GM12878 (cell line): ENCODE measurements around the gene COL19A1. TPM values are rescaled to one million over a fixed set of nuclear protein-coding genes. Genes with fewer than 3 reads are reported as not detected.

ENCODE experiments used
- ATAC-seq: fragments of 200-7000 bp; cut with Tn5 transposase; 3 replicates; pipeline ENCODE4 v1.9.1; 2020; ENCODE audit warnings: mild to moderate bottlenecking, moderate library complexity
- BruUV-seq: library from RNA; stranded (reverse); fragments of 400-500 nt; replicated peaks from 2 replicates; lab custom pipeline; 2021; lab: Mats Ljungman, UMichigan
- CTCF ChIA-PET: fragments of 300-600 bp; sonication (Branson Sonifier 250); formaldehyde crosslinking; extraction: SDS; loops from one replicate; lab custom pipeline; 2021; ENCODE audit warnings: inconsistent platforms; lab: Yijun Ruan, JAX
- POLR2A ChIA-PET: fragments of 350-600 bp; formaldehyde crosslinking; extraction: SDS; loops from one replicate; lab custom pipeline; 2021; ENCODE audit warnings: inconsistent platforms; lab: Charles Lee
- RAD21 ChIA-PET: fragments of 300-600 bp; sonication (Branson Sonifier 250); formaldehyde crosslinking; loops from one replicate; lab custom pipeline; 2023; ENCODE audit warnings: antibody characterized with exemption; ENCODE audit not compliant: unreplicated experiment; lab: Charles Lee
- SMC1A ChIA-PET: fragments of 300-600 bp; sonication (Branson Sonifier 250); formaldehyde crosslinking; loops from one replicate; lab custom pipeline; 2023; ENCODE audit not compliant: unreplicated experiment, uncharacterized antibody; lab: Charles Lee
- DNase-seq: peaks from one replicate; pipeline ENCODE4 v3.0.0-alpha.2; 2011; ENCODE audit warnings: low read depth, low spot score
- FAIRE-seq: peaks from 3 replicates; lab custom pipeline; 2011; peaks lifted over from hg19 to GRCh38; lab: Jason Lieb, UNC
- H2AFZ ChIP-seq: 2 replicates; pipeline ENCODE4 v1.6.0; 2011; ENCODE audit warnings: low read depth, low read length, control low read depth; ENCODE audit not compliant: control insufficient read depth
- H3K27ac ChIP-seq: 2 replicates; pipeline ENCODE4 v1.5.1; 2011; ENCODE audit warnings: control low read depth; ENCODE audit not compliant: control insufficient read depth, insufficient read depth
- H3K27me3 ChIP-seq, 2 experiments: replicated peaks in 1 of 2; 2 replicates each; pipeline versions ENCODE4 v1.6.0 to v1.6.1; 2011; ENCODE audit warnings: low read length in 1 of 2; ENCODE audit not compliant: control insufficient read depth in 2 of 2, insufficient read depth in 2 of 2
- H3K36me3 ChIP-seq, 2 experiments: 2 replicates each; pipeline ENCODE4 v1.5.1; 2011; ENCODE audit warnings: low read length in 1 of 2; ENCODE audit not compliant: control insufficient read depth in 2 of 2, insufficient read depth in 2 of 2
- H3K4me1 ChIP-seq: 2 replicates; pipeline ENCODE4 v1.6.1; 2011; ENCODE audit warnings: mild to moderate bottlenecking, low read length, moderate library complexity, mixed read lengths; ENCODE audit not compliant: control insufficient read depth, insufficient read depth
- H3K4me2 ChIP-seq: 2 replicates; pipeline ENCODE4 v1.6.0; 2011; ENCODE audit warnings: control low read depth; ENCODE audit not compliant: control insufficient read depth, insufficient read depth
- H3K4me3 ChIP-seq: fragments of 200-600 bp; sonication (generic); 2 replicates; pipeline ENCODE4 v1.5.1; 2016
- H3K79me2 ChIP-seq: 2 replicates; pipeline ENCODE4 v1.6.0; 2011; ENCODE audit warnings: low read length; ENCODE audit not compliant: control insufficient read depth, insufficient read depth
- H3K9ac ChIP-seq: 2 replicates; pipeline ENCODE4 v1.8.0; 2011; ENCODE audit warnings: low read length, control low read depth, mixed read lengths; ENCODE audit not compliant: control insufficient read depth, insufficient read depth
- H3K9me3 ChIP-seq: replicated peaks from 3 replicates; pipeline ENCODE4 v1.5.1; 2011; ENCODE audit warnings: mild to moderate bottlenecking, low read length; ENCODE audit not compliant: control insufficient read depth, insufficient read depth
- H4K20me1 ChIP-seq: 2 replicates; pipeline ENCODE4 v1.6.0; 2011; ENCODE audit not compliant: control insufficient read depth, insufficient read depth
- CBX3 ChIP-seq: fragments of 200-600 bp; sonication (generic); IDR thresholded peaks from 2 replicates; pipeline ENCODE4 v1.6.1; 2016; ENCODE audit warnings: low read depth, borderline replicate concordance
- CREB1 ChIP-seq: IDR thresholded peaks from 2 replicates; pipeline ENCODE4 v1.6.1; 2012; ENCODE audit warnings: low read depth, mild to moderate bottlenecking, inconsistent platforms
- CREM ChIP-seq: IDR thresholded peaks from 2 replicates; pipeline ENCODE4 v1.6.1; 2014; ENCODE audit warnings: antibody characterized with exemption, low read depth
- EP300 ChIP-seq, 2 experiments: fragments of 150-350 bp in 1 of 2; IDR thresholded peaks; 2 replicates each; pipeline ENCODE4 v1.6.1; 2011 to 2012; ENCODE audit warnings: low read depth in 2 of 2, low read length in 2 of 2, borderline replicate concordance in 1 of 2, improper control_type of control experiment in 1 of 2, inconsistent platforms in 1 of 2; ENCODE audit not compliant: control insufficient read depth in 1 of 2
- IRF4 ChIP-seq: IDR thresholded peaks from 2 replicates; pipeline ENCODE4 v1.6.1; 2011; ENCODE audit warnings: low read depth, low read length
- SIX5 ChIP-seq: IDR thresholded peaks from 2 replicates; pipeline ENCODE4 v1.6.1; 2011; ENCODE audit warnings: mild to moderate bottlenecking, low read depth, low read length, moderate library complexity; ENCODE audit not compliant: severe bottlenecking
- SMAD5 ChIP-seq: IDR thresholded peaks from 2 replicates; pipeline ENCODE4 v1.6.1; 2016; ENCODE audit warnings: antibody characterized with exemption, low read depth
- YY1 ChIP-seq: IDR thresholded peaks from 2 replicates; pipeline ENCODE4 v1.6.1; 2011; ENCODE audit warnings: low read depth, mild to moderate bottlenecking, low read length
- ZNF217 ChIP-seq: fragments of 450-650 bp; IDR thresholded peaks from 2 replicates; pipeline ENCODE4 v1.6.1; 2017; ENCODE audit warnings: antibody characterized with exemption, mild to moderate bottlenecking
- ZNF384 ChIP-seq: IDR thresholded peaks from 2 replicates; pipeline ENCODE4 v1.6.1; 2012; ENCODE audit warnings: low read depth, mild to moderate bottlenecking, low read length, improper control_type of control experiment, borderline replicate concordance
- WGBS: methylation state at CpG from one replicate; pipeline ENCODE4 v1.1.6; 2016; ENCODE audit warnings: low lambda C conversion rate; ENCODE audit not compliant: insufficient replicate concordance, insufficient coverage; ENCODE audit errors: missing lambda C conversion rate; 5-methylcytosine and 5-hydroxymethylcytosine counted together
- in situ Hi-C: fragments of 300-500 bp; cut with MboI; formaldehyde crosslinking; loops from 9 replicates; pipeline ENCODE4 v1.14.3; 2018; ENCODE audit warnings: mixed read lengths
- intact Hi-C: fragments of 100-400 bp; cut with micrococcal nuclease; formaldehyde crosslinking; loops from one replicate; pipeline ENCODE4 v1.14.2; 2022; ENCODE audit not compliant: unreplicated experiment
- polyA plus RNA-seq, 11 experiments: library from polyadenylated mRNA; depleted of rRNA in 4 of 11; unstranded in 6 of 11; stranded (reverse) in 5 of 11; fragments of >200 nt; fragmentation: Nextera tagmentation in 4 of 11; fragmentation: Illumina TruSeq in 1 of 11; extraction: Ambion mirVana in 4 of 11; extraction: Trizol in 1 of 11; gene quantifications; 1 replicate in 1 of 11; 2 replicates in 10 of 11; pipeline versions ENCODE4 v1.2.1 to v1.2.3, GENCODE V29; 2011 to 2016; ENCODE audit warnings: inconsistent platforms in 2 of 11, missing spikeins in 2 of 11, low read depth in 1 of 11
- total RNA-seq, 4 experiments: library from RNA; depleted of rRNA in 3 of 4; stranded (reverse); fragments of >200 nt in 3 of 4; fragmentation: Illumina TruSeq in 1 of 4; extraction: Trizol in 1 of 4; gene quantifications; 2 replicates each; pipeline versions ENCODE4 v1.2.1 to v1.2.3, GENCODE V29; 2013 to 2021
- TF ChIP-seq, protein P1 (sequence below): fragments of 150-350 bp; IDR thresholded peaks from 2 replicates; pipeline ENCODE4 v1.6.1; 2016; ENCODE audit warnings: low read depth, low read length
- TF ChIP-seq, protein P2 (sequence below): fragments of 450-650 bp; IDR thresholded peaks from 2 replicates; pipeline ENCODE4 v1.6.1; 2017; ENCODE audit warnings: borderline replicate concordance
- TF ChIP-seq, protein P3 (sequence below): IDR thresholded peaks from 2 replicates; pipeline ENCODE4 v1.6.1; 2012; ENCODE audit warnings: low read depth, low read length, improper control_type of control experiment
- TF ChIP-seq, protein P4 (sequence below): fragments of 450-650 bp; formaldehyde crosslinking; IDR thresholded peaks from 2 replicates; pipeline ENCODE4 v1.4.0; 2020; ENCODE audit warnings: mild to moderate bottlenecking, moderate library complexity

COL19A1 gene
- total and polyA plus RNA-seq, 10 of the 15 experiments (the other 5 are each of a cell fraction or from before 2014, with no cell fraction given): 1.1 to 13.5 (median 4.1) TPM

DNA sequence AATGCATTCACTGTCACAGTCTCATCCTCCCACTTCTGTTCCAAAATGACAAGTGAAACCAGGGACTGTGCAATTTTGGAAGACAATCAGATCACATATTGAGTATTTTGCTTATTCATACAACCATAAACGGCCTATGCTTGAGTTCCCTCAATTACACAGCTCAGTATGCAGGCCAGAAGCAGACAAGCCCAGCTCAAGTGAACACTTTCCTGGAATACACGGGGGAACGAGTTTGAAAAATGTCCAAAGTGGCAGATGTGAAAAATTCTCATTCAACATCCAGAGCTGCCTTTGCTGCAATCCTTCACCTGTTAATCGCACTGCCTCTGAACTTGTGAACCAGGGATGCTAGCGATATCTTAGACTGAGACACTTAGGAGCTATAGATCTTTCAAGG, 246.4 kb downstream of the COL19A1 start (continued):
- TF ChIP-seq, protein P1, sequence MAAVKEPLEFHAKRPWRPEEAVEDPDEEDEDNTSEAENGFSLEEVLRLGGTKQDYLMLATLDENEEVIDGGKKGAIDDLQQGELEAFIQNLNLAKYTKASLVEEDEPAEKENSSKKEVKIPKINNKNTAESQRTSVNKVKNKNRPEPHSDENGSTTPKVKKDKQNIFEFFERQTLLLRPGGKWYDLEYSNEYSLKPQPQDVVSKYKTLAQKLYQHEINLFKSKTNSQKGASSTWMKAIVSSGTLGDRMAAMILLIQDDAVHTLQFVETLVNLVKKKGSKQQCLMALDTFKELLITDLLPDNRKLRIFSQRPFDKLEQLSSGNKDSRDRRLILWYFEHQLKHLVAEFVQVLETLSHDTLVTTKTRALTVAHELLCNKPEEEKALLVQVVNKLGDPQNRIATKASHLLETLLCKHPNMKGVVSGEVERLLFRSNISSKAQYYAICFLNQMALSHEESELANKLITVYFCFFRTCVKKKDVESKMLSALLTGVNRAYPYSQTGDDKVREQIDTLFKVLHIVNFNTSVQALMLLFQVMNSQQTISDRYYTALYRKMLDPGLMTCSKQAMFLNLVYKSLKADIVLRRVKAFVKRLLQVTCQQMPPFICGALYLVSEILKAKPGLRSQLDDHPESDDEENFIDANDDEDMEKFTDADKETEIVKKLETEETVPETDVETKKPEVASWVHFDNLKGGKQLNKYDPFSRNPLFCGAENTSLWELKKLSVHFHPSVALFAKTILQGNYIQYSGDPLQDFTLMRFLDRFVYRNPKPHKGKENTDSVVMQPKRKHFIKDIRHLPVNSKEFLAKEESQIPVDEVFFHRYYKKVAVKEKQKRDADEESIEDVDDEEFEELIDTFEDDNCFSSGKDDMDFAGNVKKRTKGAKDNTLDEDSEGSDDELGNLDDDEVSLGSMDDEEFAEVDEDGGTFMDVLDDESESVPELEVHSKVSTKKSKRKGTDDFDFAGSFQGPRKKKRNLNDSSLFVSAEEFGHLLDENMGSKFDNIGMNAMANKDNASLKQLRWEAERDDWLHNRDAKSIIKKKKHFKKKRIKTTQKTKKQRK: no peak
- TF ChIP-seq, protein P2, sequence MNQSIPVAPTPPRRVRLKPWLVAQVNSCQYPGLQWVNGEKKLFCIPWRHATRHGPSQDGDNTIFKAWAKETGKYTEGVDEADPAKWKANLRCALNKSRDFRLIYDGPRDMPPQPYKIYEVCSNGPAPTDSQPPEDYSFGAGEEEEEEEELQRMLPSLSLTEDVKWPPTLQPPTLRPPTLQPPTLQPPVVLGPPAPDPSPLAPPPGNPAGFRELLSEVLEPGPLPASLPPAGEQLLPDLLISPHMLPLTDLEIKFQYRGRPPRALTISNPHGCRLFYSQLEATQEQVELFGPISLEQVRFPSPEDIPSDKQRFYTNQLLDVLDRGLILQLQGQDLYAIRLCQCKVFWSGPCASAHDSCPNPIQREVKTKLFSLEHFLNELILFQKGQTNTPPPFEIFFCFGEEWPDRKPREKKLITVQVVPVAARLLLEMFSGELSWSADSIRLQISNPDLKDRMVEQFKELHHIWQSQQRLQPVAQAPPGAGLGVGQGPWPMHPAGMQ: no peak
- TF ChIP-seq CREB1 (no peak), EP300 (IDR thresholded peaks at IDR 0.05; ENCODE audit: borderline replicate concordance in 1 of 2, control insufficient read depth in 1 of 2, low read depth in 2 of 2, low read length in 2 of 2) (no peak), SMAD5 (no peak)

DNA sequence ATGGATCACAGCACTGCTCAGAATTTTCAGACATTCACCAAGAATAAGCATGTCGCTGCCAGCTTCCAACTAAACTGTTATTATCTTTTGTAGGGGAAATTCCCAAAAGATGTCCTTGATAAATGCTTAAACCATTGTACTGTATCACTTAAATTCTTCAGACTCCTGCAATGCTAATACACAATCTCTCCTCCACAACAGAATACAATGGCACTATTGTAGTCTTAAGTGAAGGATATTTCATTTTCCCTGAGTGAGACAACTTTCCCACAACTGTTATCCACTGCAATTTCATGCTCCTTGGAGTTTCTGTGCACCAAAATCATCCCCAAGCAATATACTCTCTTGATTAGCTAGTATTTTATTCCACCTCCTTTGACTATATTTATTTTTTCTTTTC, 246.8 kb downstream of the COL19A1 start:
- 100% methylated on average over 1 of the region's 1 CpG for WGBS
- H3K4me1 ChIP-seq: no peaks in the 10 kb centered on the region
- no peak for DNase-seq
- no peaks in the 10 kb centered on the region for H3K27me3 ChIP-seq
- H3K4me3 ChIP-seq: no peak overlapping the region
- H3K36me3 ChIP-seq: no peaks in the 10 kb centered on the region
- no peaks in the 10 kb centered on the region for H4K20me1 ChIP-seq
- no peak overlapping the region for H3K27ac ChIP-seq
- no peak overlapping the region for H2AFZ ChIP-seq
- SMC1A ChIA-PET: interaction anchor here (1.0 to 1.6 kb wide), 2 partner anchors 18 to 43 kb away, joined by 3 read pairs; no protein-coding TSS in a partner anchor
- no TSS peak for BruUV-seq
- in situ Hi-C loops (loop anchor here (5.0 to 25.0 kb wide), 4 partner anchors 281 to 1476 kb away; partner anchors contain the start of gene ADGRB3), intact Hi-C loops (no loop called here)
- CTCF ChIA-PET: interaction anchor here (1.1 to 1.6 kb wide), 3 partner anchors 103 to 384 kb away, joined by 3 read pairs; no protein-coding TSS in a partner anchor
- H3K9ac ChIP-seq: no peak overlapping the region
- RAD21 ChIA-PET: interaction anchor here (1.6 kb wide), 1 partner anchor 53 kb away, joined by 4 read pairs; no protein-coding TSS in a partner anchor
- H3K4me2 ChIP-seq: no peak overlapping the region
- H3K9me3 ChIP-seq: no peaks in the 10 kb centered on the region
- no peak for ATAC-seq
- no peak for FAIRE-seq
- no peaks in the 10 kb centered on the region for H3K79me2 ChIP-seq
- POLR2A ChIA-PET: no interaction called here
- TF ChIP-seq CBX3: no peak
- TF ChIP-seq, protein P3, sequence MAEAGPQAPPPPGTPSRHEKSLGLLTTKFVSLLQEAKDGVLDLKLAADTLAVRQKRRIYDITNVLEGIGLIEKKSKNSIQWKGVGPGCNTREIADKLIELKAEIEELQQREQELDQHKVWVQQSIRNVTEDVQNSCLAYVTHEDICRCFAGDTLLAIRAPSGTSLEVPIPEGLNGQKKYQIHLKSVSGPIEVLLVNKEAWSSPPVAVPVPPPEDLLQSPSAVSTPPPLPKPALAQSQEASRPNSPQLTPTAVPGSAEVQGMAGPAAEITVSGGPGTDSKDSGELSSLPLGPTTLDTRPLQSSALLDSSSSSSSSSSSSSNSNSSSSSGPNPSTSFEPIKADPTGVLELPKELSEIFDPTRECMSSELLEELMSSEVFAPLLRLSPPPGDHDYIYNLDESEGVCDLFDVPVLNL: no peak
- TF ChIP-seq IRF4: no peak
- no peak for TF ChIP-seq YY1
- no peak for TF ChIP-seq ZNF384
- TF ChIP-seq, protein P4, sequence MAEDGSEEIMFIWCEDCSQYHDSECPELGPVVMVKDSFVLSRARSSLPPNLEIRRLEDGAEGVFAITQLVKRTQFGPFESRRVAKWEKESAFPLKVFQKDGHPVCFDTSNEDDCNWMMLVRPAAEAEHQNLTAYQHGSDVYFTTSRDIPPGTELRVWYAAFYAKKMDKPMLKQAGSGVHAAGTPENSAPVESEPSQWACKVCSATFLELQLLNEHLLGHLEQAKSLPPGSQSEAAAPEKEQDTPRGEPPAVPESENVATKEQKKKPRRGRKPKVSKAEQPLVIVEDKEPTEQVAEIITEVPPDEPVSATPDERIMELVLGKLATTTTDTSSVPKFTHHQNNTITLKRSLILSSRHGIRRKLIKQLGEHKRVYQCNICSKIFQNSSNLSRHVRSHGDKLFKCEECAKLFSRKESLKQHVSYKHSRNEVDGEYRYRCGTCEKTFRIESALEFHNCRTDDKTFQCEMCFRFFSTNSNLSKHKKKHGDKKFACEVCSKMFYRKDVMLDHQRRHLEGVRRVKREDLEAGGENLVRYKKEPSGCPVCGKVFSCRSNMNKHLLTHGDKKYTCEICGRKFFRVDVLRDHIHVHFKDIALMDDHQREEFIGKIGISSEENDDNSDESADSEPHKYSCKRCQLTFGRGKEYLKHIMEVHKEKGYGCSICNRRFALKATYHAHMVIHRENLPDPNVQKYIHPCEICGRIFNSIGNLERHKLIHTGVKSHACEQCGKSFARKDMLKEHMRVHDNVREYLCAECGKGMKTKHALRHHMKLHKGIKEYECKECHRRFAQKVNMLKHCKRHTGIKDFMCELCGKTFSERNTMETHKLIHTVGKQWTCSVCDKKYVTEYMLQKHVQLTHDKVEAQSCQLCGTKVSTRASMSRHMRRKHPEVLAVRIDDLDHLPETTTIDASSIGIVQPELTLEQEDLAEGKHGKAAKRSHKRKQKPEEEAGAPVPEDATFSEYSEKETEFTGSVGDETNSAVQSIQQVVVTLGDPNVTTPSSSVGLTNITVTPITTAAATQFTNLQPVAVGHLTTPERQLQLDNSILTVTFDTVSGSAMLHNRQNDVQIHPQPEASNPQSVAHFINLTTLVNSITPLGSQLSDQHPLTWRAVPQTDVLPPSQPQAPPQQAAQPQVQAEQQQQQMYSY: no peak
- TF ChIP-seq ZNF217: no peak
- no peak for TF ChIP-seq CREM
- no peak for TF ChIP-seq SIX5
